Left lung (tissue), 10 donors: ENCODE results near the gene APOL1. TPM values are rescaled to one million over a fixed set of nuclear protein-coding genes. Genes with fewer than 3 reads are reported as not detected.
A peak's percentile ranks its signal among the peaks of the same experiment; 100 is the strongest.

Experiments used
- ATAC-seq: fragments of 200-7000 bp; cut with Tn5 transposase; one replicate; pipeline ENCODE4 v1.9.1; 2020; ENCODE audit warnings: moderate library complexity
- DNase-seq, 4 donors: peaks; one replicate each; pipeline ENCODE4 v3.0.0-alpha.2; 2013 to 2020
- H3K27ac ChIP-seq, 2 donors: fragments of 200-600 bp; sonication (generic) in 1 of 2; one replicate each; pipeline versions ENCODE4 v1.5.0 to v1.8.0; 2020 to 2021
- H3K27me3 ChIP-seq, 2 donors: fragments of 200-600 bp; sonication (generic) in 1 of 2; one replicate each; pipeline versions ENCODE4 v1.5.0 to v1.8.0; 2020 to 2021
- H3K36me3 ChIP-seq, 2 donors: fragments of 200-600 bp; sonication (generic) in 1 of 2; one replicate each; pipeline versions ENCODE4 v1.5.0 to v1.8.0; 2020 to 2021
- H3K4me1 ChIP-seq, 2 donors: fragments of 200-600 bp; one replicate each; pipeline ENCODE4 v1.8.0; 2021
- H3K4me3 ChIP-seq, 2 donors: fragments of 200-600 bp; sonication (generic) in 1 of 2; one replicate each; pipeline versions ENCODE4 v1.5.0 to v1.8.0; 2020 to 2021; ENCODE audit warnings: mild to moderate bottlenecking in 1 of 2
- H3K9me3 ChIP-seq, 2 donors: fragments of 200-600 bp; sonication (generic) in 1 of 2; one replicate each; pipeline versions ENCODE4 v1.5.0 to v1.8.0; 2020 to 2021
- intact Hi-C, 2 donors: fragments of 100-400 bp; cut with DNase I; formaldehyde crosslinking; loops; one replicate each; pipeline versions ENCODE4 v1.11.2 to v1.14.2; 2022
- polyA plus RNA-seq, 6 donors: library from polyadenylated mRNA; unstranded; fragments of 120-200 nt; gene quantifications; one replicate each; pipeline ENCODE4 v1.2.1, GENCODE V29; 2013; ENCODE audit not compliant: insufficient read length in 6 of 6
- total RNA-seq, 2 donors: library from RNA; stranded (reverse); fragmentation: NEBNext Ultra II Directional; extraction: Animal tissue kit (Norgen Biotek cat#: 25700); gene quantifications; one replicate each; pipeline ENCODE4 v1.2.1, GENCODE V29; 2021
- TF ChIP-seq, protein P1 (sequence below), 2 donors: fragments of 200-600 bp; sonication (generic) in 1 of 2; IDR thresholded peaks; one replicate each; pipeline versions ENCODE4 v1.5.0 to v1.8.0; 2021; ENCODE audit warnings: antibody characterized with exemption in 2 of 2
- donor health status: DM: no; HTN: yes; CAD: no.
- donor health status: DM: no; HTN: no; CAD: no.

The APOL1 gene
- total and polyA plus RNA-seq, 8 donors: 8.6 to 109 (median 13.5) TPM

- Histone ChIP-seq H3K9me3 (no peaks in the 10 kb centered on the region), H3K4me1 (peaks cover 15 to 70% of the 10 kb centered on the region in 2 donors), H3K4me3 (no peak overlapping the region), H3K27me3 (no peaks in the 10 kb centered on the region), H3K27ac (peak overlapping the region in 1 of 2 donors; percentile 45), H3K36me3 (peaks cover 0 to 21% of the 10 kb centered on the region in 2 donors)
- TF ChIP-seq, protein P1, sequence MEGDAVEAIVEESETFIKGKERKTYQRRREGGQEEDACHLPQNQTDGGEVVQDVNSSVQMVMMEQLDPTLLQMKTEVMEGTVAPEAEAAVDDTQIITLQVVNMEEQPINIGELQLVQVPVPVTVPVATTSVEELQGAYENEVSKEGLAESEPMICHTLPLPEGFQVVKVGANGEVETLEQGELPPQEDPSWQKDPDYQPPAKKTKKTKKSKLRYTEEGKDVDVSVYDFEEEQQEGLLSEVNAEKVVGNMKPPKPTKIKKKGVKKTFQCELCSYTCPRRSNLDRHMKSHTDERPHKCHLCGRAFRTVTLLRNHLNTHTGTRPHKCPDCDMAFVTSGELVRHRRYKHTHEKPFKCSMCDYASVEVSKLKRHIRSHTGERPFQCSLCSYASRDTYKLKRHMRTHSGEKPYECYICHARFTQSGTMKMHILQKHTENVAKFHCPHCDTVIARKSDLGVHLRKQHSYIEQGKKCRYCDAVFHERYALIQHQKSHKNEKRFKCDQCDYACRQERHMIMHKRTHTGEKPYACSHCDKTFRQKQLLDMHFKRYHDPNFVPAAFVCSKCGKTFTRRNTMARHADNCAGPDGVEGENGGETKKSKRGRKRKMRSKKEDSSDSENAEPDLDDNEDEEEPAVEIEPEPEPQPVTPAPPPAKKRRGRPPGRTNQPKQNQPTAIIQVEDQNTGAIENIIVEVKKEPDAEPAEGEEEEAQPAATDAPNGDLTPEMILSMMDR (IDR thresholded peaks at IDR 0.05): no peak
- ATAC-seq (no peak), DNase-seq (no peak)
- intact Hi-C loops: no loop called here
These were observed 3.5 kb downstream of the APOL1 start for GRCh38 chr22:36256478-36256877.

GRCh38 chr22:36257308-36257707 lies 4.4 kb downstream of the APOL1 start:
- no peaks in the 10 kb centered on the region for H3K27me3 ChIP-seq
- H3K4me1 ChIP-seq: peaks cover 15 to 65% of the 10 kb centered on the region in 2 donors
- no peak overlapping the region for H3K27ac ChIP-seq
- H3K9me3 ChIP-seq: no peaks in the 10 kb centered on the region
- DNase-seq (no peak), ATAC-seq (no peak)
- no peak overlapping the region for H3K4me3 ChIP-seq
- peaks cover 0 to 29% of the 10 kb centered on the region in 2 donors for H3K36me3 ChIP-seq
- TF ChIP-seq, protein P1 (IDR thresholded peaks at IDR 0.05): no peak
- intact Hi-C loops: no loop called here

GRCh38 chr22:36257948-36258670 lies 5.2 kb downstream of the APOL1 start:
- H3K27ac ChIP-seq: peak overlapping the region; percentile 54 to 57
- peaks cover 0 to 37% of the 10 kb centered on the region in 2 donors for H3K36me3 ChIP-seq
- peaks cover 15 to 59% of the 10 kb centered on the region in 2 donors for H3K4me1 ChIP-seq
- H3K27me3 ChIP-seq: no peaks in the 10 kb centered on the region
- no peaks in the 10 kb centered on the region for H3K9me3 ChIP-seq
- H3K4me3 ChIP-seq: no peak overlapping the region
- no peak for DNase-seq
- intact Hi-C loops: no loop called here
- TF ChIP-seq, protein P1 (IDR thresholded peaks at IDR 0.05): no peak
- no peak for ATAC-seq

DNA sequence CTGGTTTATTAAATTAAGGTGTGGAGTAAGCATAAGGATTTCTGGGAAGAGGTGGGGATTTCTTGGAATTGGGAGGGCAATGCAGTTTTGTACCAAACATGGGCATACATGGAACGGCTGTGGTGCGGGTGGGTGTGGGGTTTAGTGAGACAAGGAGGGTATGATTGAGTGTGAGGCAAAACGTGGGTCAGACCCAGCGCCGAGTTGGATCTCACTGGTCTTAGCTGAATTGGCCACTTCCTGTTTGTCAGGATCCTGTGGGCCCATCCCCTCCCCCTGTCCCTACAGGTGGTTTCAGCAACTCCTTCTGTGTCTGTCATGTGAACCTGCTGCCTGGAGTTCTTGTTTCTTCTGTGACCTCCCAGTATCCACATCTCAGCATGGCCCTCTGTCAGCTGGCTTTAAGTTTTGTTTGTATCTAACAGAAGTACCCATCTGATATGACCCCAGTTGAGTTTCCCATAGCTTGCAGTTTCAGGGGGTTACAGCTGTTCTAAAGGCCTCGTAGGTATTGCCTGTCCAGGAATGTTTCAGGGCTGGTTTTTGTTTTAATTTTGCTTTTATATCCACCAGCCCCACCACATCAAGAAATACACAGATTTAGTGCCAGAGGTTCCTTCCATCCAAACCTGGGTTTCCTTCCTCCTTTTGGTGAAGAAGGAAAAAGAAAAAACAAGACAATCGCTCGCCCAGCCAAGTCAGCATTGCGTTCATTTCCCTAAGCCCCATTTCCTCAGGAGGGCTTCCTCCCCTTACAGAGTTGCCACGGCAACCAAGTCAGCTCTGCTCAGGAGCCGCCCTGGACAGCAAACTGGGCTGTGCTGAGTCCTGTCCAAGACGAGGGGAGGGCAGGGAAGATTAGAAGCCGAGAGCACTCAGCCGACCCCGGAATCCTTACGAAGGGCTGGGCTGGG lies 6.0 kb downstream of the APOL1 start:
- Histone ChIP-seq H3K4me1 (peaks cover 9 to 50% of the 10 kb centered on the region in 2 donors), H3K27me3 (no peaks in the 10 kb centered on the region), H3K4me3 (no peak overlapping the region), H3K27ac (peak overlapping the region; percentile 54 to 57), H3K9me3 (no peaks in the 10 kb centered on the region), H3K36me3 (peaks cover 0 to 46% of the 10 kb centered on the region in 2 donors)
- intact Hi-C loops: no loop called here
- peak; percentile 66 for ATAC-seq
- TF ChIP-seq, protein P1 (IDR thresholded peaks at IDR 0.05): no peak
- peak in 2 of 4 donors; percentile 34 to 81 for DNase-seq
